GM20000 (cell line): ENCODE measurements around the gene OXNAD1.

ENCODE experiments used
- DNase-seq: peaks from one replicate; pipeline ENCODE4 v3.0.0; 2012; ENCODE audit warnings: low spot score
- CTCF ChIP-seq: IDR thresholded peaks from 2 replicates; pipeline ENCODE4 v1.5.1; 2012; ENCODE audit warnings: mild to moderate bottlenecking, control low read depth; ENCODE audit errors: extremely low read depth, missing control alignments

The OXNAD1 gene

GRCh38 chr3:16288664-16289063, 23.7 kb downstream of the OXNAD1 start:
- no peak for TF ChIP-seq CTCF
- no peak for DNase-seq

GRCh38 chr3:16289144-16289889, 24.3 kb downstream of the OXNAD1 start:
- no peak for TF ChIP-seq CTCF
- DNase-seq: no peak

- DNase-seq: peak; percentile 27
Measured at GRCh38 chr3:16290007-16290826, 25.2 kb downstream of the OXNAD1 start.

DNA sequence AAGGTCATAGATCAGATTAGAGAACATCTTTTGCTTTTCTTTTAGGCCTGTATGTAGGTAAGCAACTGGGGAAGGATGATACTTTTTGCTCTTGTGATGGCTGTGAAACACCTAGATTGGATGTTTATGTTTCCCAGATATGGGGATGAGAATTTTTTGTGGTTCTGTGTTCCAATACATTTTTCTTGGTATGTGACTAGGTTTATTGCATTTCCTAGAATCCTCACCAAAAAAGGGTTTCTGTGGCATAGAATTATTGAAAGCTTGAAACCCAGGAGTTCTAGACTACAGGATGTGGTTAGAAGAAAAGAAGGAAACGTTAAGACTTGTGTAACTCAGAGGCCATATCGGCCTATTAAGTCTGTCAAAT, 25.8 kb downstream of the OXNAD1 start:
- no peak for DNase-seq
- no peak for TF ChIP-seq CTCF

More at GRCh38 chr3:16290007-16290826, 25.2 kb downstream of the OXNAD1 start:
- peak; percentile 72 for TF ChIP-seq CTCF

- no peak for DNase-seq
- no peak for TF ChIP-seq CTCF
Measured at GRCh38 chr3:16294844-16295243, 29.8 kb downstream of the OXNAD1 start.

DNA sequence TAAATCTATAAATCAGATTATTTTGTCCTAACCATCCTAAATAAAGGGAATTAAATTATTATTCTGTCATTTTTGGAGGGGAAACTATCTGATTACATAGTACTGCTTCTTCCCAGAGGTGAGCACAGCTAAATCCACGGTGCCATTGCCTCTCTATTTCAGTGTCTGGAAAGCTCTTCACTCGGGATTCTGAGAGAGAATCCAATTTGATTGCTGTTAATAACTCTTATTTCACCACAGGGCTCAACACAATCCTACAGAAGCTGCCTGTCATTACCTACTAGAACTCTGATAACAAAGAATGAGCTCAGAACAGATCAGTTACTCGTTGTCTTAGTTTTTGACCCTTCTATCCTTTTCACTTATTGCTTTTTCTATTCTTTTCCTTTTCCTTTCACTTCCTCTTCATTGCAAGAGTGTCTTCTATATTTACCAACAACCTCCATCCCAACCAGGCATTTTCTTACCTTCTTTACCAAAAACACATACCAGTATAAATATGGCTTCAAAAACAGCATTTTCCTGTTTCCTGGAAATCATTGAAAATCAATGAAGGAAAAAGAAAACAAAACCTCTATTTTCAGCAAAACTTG, 30.4 kb downstream of the OXNAD1 start:
- TF ChIP-seq CTCF: no peak
- DNase-seq: no peak
